ENCODE results near the gene EEF1AKMT2. TPM values are rescaled to one million over a fixed set of nuclear protein-coding genes. Genes with fewer than 3 reads are reported as not detected.
A peak's percentile ranks its signal among the peaks of the same experiment; 100 is the strongest.

Gene EEF1AKMT2
- total RNA-seq, 2 experiments from 2014 or later: 22.3 to 25.5 TPM

- no peaks in the 10 kb centered on the region for H3K9me3 Mint-ChIP-seq (ENCODE audit: insufficient read depth)
- ChIA-PET POLR2A (interaction anchor here (0.6 to 2.0 kb wide), 3 partner anchors 24 to 55 kb away, joined by 3 to 6 read pairs (median 3); no protein-coding TSS in a partner anchor), CTCF (interaction anchor here (0.6 to 4.8 kb wide), 13 partner anchors 14 to 213 kb away, joined by 3 to 180 read pairs (median 28); no protein-coding TSS in a partner anchor)
- no peak for DNase-seq
- H3K36me3 Mint-ChIP-seq (ENCODE audit: low read depth): peaks cover 18% of the 10 kb centered on the region
- H3K4me1 Mint-ChIP-seq (ENCODE audit: low read depth): peaks cover 56% of the 10 kb centered on the region
- peak; percentile 37 for ATAC-seq
- H3K4me3 Mint-ChIP-seq: peak overlapping the region; percentile 94
- H3K27ac Mint-ChIP-seq: peak overlapping the region; percentile 86
- peaks cover 6% of the 10 kb centered on the region for H3K27me3 Mint-ChIP-seq (ENCODE audit: low read depth)
Measured at GRCh38 chr10:124743191-124744101, 48.2 kb downstream of the EEF1AKMT2 start.

- Mint-ChIP-seq H3K36me3 (ENCODE audit: low read depth) (peaks cover 12% of the 10 kb centered on the region), H3K9me3 (ENCODE audit: insufficient read depth) (no peaks in the 10 kb centered on the region), H3K4me1 (ENCODE audit: low read depth) (peaks cover 61% of the 10 kb centered on the region), H3K27me3 (ENCODE audit: low read depth) (peaks cover 6% of the 10 kb centered on the region), H3K27ac (peak overlapping the region; percentile 45), H3K4me3 (peak overlapping the region; percentile 94)
- no peak for ATAC-seq
- CTCF ChIA-PET: interaction anchor here (0.6 to 4.8 kb wide), 26 partner anchors 13 to 212 kb away, joined by 3 to 180 read pairs (median 13); partner anchors contain the start of gene ABRAXAS2
- POLR2A ChIA-PET: interaction anchor here (0.6 to 2.1 kb wide), 4 partner anchors 21 to 54 kb away, joined by 3 to 6 read pairs (median 4); no protein-coding TSS in a partner anchor
- DNase-seq: no peak
Measured at GRCh38 chr10:124742413-124743190, 49.1 kb downstream of the EEF1AKMT2 start.

GRCh38 chr10:124741922-124742412 lies 49.7 kb downstream of the EEF1AKMT2 start:
- peaks cover 68% of the 10 kb centered on the region for H3K4me1 Mint-ChIP-seq (ENCODE audit: low read depth)
- no peak overlapping the region for H3K27ac Mint-ChIP-seq
- peaks cover 12% of the 10 kb centered on the region for H3K36me3 Mint-ChIP-seq (ENCODE audit: low read depth)
- DNase-seq: no peak
- H3K9me3 Mint-ChIP-seq (ENCODE audit: insufficient read depth): no peaks in the 10 kb centered on the region
- peak overlapping the region; percentile 94 for H3K4me3 Mint-ChIP-seq
- peaks cover 6% of the 10 kb centered on the region for H3K27me3 Mint-ChIP-seq (ENCODE audit: low read depth)
- ChIA-PET CTCF (interaction anchor here (0.6 to 4.8 kb wide), 51 partner anchors 7 to 277 kb away, joined by 3 to 180 read pairs (median 7); partner anchors contain the start of gene ABRAXAS2), POLR2A (interaction anchor here (0.8 to 2.1 kb wide), 11 partner anchors 17 to 211 kb away, joined by 3 to 6 read pairs (median 4); no protein-coding TSS in a partner anchor)
- ATAC-seq: no peak

- POLR2A ChIA-PET: interaction anchor here (0.8 to 2.1 kb wide), 12 partner anchors 8 to 211 kb away, joined by 3 to 6 read pairs (median 4); no protein-coding TSS in a partner anchor
- Mint-ChIP-seq H3K9me3 (ENCODE audit: insufficient read depth) (no peaks in the 10 kb centered on the region), H3K4me1 (ENCODE audit: low read depth) (peaks cover 69% of the 10 kb centered on the region), H3K4me3 (peak overlapping the region; percentile 58), H3K27ac (peak overlapping the region; percentile 33), H3K27me3 (ENCODE audit: low read depth) (peaks cover 6% of the 10 kb centered on the region), H3K36me3 (ENCODE audit: low read depth) (peaks cover 11% of the 10 kb centered on the region)
- DNase-seq (peak; percentile 84), ATAC-seq (peak; percentile 61)
- CTCF ChIA-PET: interaction anchor here (0.7 to 4.8 kb wide), 51 partner anchors 8 to 277 kb away, joined by 3 to 180 read pairs (median 7); partner anchors contain the start of gene ABRAXAS2
Measured at GRCh38 chr10:124741281-124741921, 50.3 kb downstream of the EEF1AKMT2 start.

- Mint-ChIP-seq H3K27me3 (ENCODE audit: low read depth) (peaks cover 6% of the 10 kb centered on the region), H3K4me1 (ENCODE audit: low read depth) (peaks cover 76% of the 10 kb centered on the region), H3K9me3 (ENCODE audit: insufficient read depth) (no peaks in the 10 kb centered on the region), H3K4me3 (peak overlapping the region; percentile 45), H3K27ac (peak overlapping the region; percentile 9), H3K36me3 (ENCODE audit: low read depth) (peaks cover 7% of the 10 kb centered on the region)
- ChIA-PET CTCF (interaction anchor here (0.7 to 4.8 kb wide), 47 partner anchors 9 to 276 kb away, joined by 3 to 180 read pairs (median 7); partner anchors contain the start of gene ABRAXAS2), POLR2A (interaction anchor here (0.8 to 2.1 kb wide), 9 partner anchors 9 to 96 kb away, joined by 3 to 5 read pairs (median 4); no protein-coding TSS in a partner anchor)
- ATAC-seq: no peak
- no peak for DNase-seq
Measured at GRCh38 chr10:124740369-124741280, 51.1 kb downstream of the EEF1AKMT2 start.

GRCh38 chr10:124739986-124740368 lies 51.7 kb downstream of the EEF1AKMT2 start:
- no peak for DNase-seq
- H3K27me3 Mint-ChIP-seq (ENCODE audit: low read depth): peaks cover 6% of the 10 kb centered on the region
- POLR2A ChIA-PET: no interaction called here
- H3K4me3 Mint-ChIP-seq: no peak overlapping the region
- H3K36me3 Mint-ChIP-seq (ENCODE audit: low read depth): peaks cover 11% of the 10 kb centered on the region
- no peak overlapping the region for H3K27ac Mint-ChIP-seq
- peaks cover 78% of the 10 kb centered on the region for H3K4me1 Mint-ChIP-seq (ENCODE audit: low read depth)
- ATAC-seq: no peak
- CTCF ChIA-PET: interaction anchor here (0.8 to 4.8 kb wide), 11 partner anchors 10 to 210 kb away, joined by 3 to 180 read pairs (median 23); no protein-coding TSS in a partner anchor
- no peaks in the 10 kb centered on the region for H3K9me3 Mint-ChIP-seq (ENCODE audit: insufficient read depth)

- Mint-ChIP-seq H3K9me3 (ENCODE audit: insufficient read depth) (no peaks in the 10 kb centered on the region), H3K27me3 (ENCODE audit: low read depth) (peaks cover 6% of the 10 kb centered on the region), H3K36me3 (ENCODE audit: low read depth) (peaks cover 12% of the 10 kb centered on the region), H3K27ac (no peak overlapping the region), H3K4me3 (no peak overlapping the region), H3K4me1 (ENCODE audit: low read depth) (peaks cover 80% of the 10 kb centered on the region)
- ATAC-seq (no peak), DNase-seq (no peak)
- POLR2A ChIA-PET: no interaction called here
- CTCF ChIA-PET: interaction anchor here (0.8 to 4.8 kb wide), 9 partner anchors 10 to 209 kb away, joined by 3 to 180 read pairs (median 7); no protein-coding TSS in a partner anchor
Measured at GRCh38 chr10:124739119-124739921, 52.4 kb downstream of the EEF1AKMT2 start.

GRCh38 chr10:124738441-124738840 lies 53.2 kb downstream of the EEF1AKMT2 start:
- no peaks in the 10 kb centered on the region for H3K9me3 Mint-ChIP-seq (ENCODE audit: insufficient read depth)
- no peak overlapping the region for H3K4me3 Mint-ChIP-seq
- H3K4me1 Mint-ChIP-seq (ENCODE audit: low read depth): peaks cover 89% of the 10 kb centered on the region
- peaks cover 6% of the 10 kb centered on the region for H3K27me3 Mint-ChIP-seq (ENCODE audit: low read depth)
- H3K27ac Mint-ChIP-seq: no peak overlapping the region
- DNase-seq: no peak
- ATAC-seq: no peak
- CTCF ChIA-PET: interaction anchor here (1.0 to 4.8 kb wide), 6 partner anchors 18 to 110 kb away, joined by 3 to 180 read pairs (median 6); no protein-coding TSS in a partner anchor
- H3K36me3 Mint-ChIP-seq (ENCODE audit: low read depth): peaks cover 18% of the 10 kb centered on the region
- POLR2A ChIA-PET: no interaction called here

GRCh38 chr10:124737708-124738107 lies 54.0 kb downstream of the EEF1AKMT2 start:
- Mint-ChIP-seq H3K9me3 (ENCODE audit: insufficient read depth) (no peaks in the 10 kb centered on the region), H3K4me1 (ENCODE audit: low read depth) (peaks cover 94% of the 10 kb centered on the region), H3K27ac (no peak overlapping the region), H3K4me3 (no peak overlapping the region), H3K36me3 (ENCODE audit: low read depth) (peaks cover 21% of the 10 kb centered on the region), H3K27me3 (ENCODE audit: low read depth) (peaks cover 4% of the 10 kb centered on the region)
- DNase-seq: peak; percentile 19
- CTCF ChIA-PET: interaction anchor here (1.0 to 1.4 kb wide), 2 partner anchors 90 to 110 kb away, joined by 3 to 6 read pairs; no protein-coding TSS in a partner anchor
- no peak for ATAC-seq
- POLR2A ChIA-PET: interaction anchor here (0.7 kb wide), 1 partner anchor 89 kb away, joined by 3 read pairs; no protein-coding TSS in a partner anchor

Data from activated CD8-positive, alpha-beta T cell treated with anti-CD3 and anti-CD28 coated beads, Interleukin-2, amount 10 ng/mL, durations not matched to agents 7 days and 5 days (primary cell).